OCI-M2 (cell line): ENCODE data around the gene HPCA.
"Not testable (repeated sequence)": the region's sequence is repeated elsewhere in the genome, so short reads cannot be mapped to it uniquely, and the experiment has no call there.

ENCODE experiments used
- DNase-seq: peaks from one replicate; lab custom pipeline; 2025; ENCODE audit not compliant: unreplicated experiment; lab: John Stamatoyannopoulos, UW

HPCA gene

DNA sequence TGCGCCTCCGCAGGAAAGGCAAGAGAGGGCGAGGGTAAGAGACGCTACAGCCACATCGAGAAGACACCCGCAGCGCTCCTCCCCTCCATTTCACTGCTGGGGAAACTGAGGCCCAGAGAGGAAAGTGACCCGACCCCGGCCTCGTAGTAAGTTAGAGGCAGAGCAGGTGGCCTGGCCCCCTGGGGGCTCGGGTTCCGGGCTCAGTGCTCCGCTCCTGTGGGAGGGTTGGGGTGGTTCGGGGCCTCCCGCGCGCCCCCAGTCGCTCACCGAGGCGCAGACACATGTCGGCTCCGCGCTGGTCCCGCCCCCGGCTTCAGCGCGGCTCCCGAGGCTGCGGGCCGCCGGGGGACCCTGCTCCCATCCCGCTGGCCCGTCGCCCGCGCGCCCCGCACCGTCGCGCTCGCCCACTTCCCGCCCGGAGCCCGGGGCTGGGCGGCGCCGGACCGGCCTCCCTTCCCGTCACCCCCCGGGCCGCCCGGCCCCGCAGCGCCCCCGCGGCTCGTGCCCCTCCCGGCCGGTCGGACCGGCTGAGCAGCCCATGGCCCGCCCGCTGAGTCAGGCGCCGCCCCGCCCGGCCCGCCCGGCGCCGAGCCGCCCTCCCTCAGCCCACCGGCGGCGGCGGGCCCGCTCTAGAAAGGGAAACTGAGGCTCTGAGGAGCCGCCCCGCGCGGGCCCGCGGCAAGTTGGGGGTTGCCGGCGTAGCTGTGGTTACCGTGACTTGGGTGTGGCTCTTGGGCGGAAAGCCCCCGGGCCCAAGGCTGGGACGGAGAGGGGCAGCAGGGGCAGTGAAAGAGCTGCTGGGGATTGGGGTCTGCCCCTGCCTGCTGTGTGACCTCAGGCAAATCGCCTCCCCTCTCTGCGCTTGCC is 14.9 kb downstream of the HPCA start, which contains the start of gene TMEM54:
Gene TMEM54 (minus strand): TSS at position 434 of the 867 bp plus-strand sequence. CDS start 151 bp downstream, at position 283.
- DNase-seq, result no peak

GRCh38 chr1:32901823-32902534 is 15.7 kb downstream of the HPCA start:
- DNase-seq, result no peak

DNA sequence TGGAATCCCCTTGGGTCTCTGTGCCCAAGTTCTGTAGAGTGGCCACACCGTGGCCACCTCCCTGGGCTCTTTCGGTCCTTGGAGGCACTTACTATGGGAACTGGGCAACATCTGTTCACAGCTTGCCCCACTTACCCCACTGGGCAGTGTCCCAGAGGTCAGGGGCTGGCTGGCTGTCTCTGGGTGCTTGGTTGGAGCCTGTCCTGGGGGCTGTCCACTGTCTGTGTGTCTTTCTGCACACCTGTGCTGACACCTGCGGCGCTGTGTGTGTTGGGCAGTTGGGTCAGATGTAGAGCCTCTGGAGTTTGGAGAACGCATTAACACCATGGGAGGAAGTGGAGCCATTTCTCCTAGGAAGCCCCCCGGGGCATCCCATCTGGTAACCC is 16.2 kb downstream of the HPCA start:
- DNase-seq, result no peak

DNA sequence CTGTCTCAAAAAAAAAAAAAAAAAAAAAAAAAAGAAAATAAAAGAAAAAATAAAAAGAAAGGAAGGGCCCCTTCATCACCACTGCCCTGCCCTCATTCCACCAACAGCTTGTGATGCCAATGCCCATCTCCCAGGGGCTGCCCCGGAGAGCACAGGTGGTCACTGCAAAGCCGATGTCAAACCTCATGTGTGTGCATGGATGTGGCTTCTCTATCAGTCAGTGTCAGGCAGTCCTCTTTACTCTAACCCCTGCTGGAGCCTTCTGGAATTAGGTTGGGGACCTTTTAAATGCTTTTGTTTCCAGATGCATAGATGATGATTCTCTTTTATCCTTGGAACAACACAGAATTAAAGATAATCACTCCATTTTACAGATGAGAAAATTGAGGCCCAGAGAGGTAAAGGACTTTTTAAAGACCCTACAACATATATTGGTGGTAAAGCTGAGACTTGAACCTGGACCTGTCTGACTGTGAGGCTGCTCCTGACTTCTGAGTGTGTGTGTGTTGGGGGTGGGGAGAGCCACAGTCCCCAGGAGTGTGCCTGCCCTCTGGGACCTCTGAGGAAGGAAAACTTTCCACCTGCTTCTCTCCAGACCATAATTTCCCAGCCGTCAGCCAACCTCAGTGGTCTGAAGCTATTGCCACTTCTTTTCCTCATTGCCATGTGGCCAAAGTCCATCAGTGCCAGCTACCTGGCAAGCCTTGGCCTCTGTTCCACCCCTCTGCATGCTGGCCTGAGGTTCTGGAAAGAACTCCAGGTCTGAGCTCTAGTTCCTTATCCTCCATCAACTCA is 17.9 kb downstream of the HPCA start:
- no peak for DNase-seq

DNA sequence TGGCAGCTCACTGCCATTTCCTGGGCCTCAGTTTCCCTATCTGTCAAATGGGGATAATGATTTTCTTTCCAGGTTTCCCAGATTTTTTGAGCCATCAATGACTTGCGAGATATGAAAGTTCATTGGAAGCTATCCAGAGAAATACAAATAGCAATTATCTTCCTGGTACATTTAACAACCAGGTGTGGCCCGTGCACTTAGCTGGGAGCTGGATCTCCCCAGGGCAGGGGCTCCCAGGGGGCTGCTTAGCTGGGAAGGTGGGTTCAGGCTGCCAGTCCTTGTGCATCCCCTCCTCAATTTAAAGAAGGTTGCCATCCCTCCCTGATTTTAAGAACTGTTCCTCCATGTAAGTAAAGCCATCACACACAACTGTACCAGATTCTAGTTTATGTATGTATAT is 18.5 kb downstream of the HPCA start:
- no peak for DNase-seq

GRCh38 chr1:32905588-32905987 is 19.3 kb downstream of the HPCA start:
- not testable (repeated sequence) for DNase-seq

DNA sequence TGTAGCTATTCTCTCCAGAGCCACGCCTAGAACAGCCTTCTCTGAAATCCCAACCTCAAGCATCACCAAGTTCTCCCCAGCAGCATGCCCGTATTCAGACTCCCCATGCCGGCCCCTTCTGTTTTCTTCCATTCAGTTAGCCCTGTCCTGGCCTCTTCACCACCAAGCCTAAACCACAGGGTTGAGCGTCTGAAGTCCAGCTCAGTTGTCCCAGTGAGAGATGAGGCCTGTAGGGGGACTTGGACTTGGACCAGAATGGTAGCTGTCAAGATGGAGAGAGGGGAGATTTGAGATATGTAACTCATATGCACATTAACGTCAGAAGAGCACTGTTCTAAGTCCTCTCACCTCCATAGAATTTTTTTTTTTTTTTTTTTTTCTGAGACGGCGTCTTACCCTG is 20.4 kb downstream of the HPCA start:
- DNase-seq, result no peak

DNA sequence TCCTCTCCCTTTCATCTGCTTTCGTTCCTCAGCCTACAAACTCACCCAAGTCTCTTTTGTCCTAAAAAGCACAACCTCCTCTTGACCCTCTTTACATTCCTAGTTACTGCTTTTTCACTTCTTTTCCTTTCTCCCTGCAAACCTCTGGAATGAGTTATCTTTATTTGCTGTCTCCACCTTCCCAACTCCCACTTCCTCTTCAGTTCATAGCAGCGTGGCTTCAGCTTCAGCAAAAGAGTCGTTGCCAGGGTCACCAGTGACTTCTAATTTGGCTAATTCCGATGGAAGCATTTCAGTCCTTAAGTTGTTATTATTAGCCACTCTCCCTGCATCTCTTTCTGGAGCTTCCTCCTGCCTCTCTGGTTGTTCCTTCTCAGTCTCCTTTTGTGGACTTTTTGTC is 21.1 kb downstream of the HPCA start:
- DNase-seq, result no peak

GRCh38 chr1:32910319-32910718 is 24.0 kb downstream of the HPCA start:
- no peak for DNase-seq

DNA sequence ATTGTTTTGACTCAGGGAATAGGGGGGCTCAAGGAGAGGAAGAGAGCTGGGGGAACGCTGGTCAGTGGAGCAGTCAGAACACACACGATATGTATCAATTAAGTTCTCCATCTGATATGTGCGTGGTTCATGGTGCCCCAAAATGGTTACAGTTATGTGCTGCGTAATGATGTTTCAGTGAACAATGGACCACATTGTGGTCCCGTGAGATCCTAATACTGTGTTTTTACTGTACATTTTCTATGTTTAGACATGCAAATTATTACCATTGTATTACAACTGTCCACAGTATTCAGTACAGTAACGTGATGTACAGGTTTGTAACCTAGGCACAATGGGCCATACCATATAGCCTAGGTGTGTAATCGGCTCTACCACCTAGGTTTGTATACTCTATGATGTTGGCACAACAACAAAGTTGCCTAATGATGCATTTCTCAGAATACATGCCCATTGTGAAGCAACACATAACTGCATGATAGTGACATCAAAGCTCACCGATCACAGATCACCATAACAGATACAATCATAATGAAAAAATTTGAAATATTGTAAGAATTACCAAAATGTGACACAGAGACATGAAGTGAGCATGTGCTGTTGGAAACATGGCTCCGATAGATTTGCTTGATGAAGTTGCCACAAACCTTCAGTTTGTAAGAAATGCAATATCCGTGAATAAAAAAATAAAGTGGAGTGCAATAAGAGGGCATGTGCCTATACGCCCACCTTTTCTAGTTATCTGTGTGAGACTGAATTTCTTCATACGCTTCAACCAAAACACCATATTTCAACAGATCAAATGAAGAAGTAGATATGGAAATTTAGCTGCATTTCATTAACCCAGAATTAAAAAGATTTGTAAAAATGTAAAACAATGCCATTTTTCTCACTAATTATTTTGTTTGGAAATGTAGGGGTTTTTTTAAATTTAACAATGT is 29.7 kb downstream of the HPCA start:
- no peak for DNase-seq

- DNase-seq, result no peak
Observed at GRCh38 chr1:32917521-32917920, 31.2 kb downstream of the HPCA start.

DNA sequence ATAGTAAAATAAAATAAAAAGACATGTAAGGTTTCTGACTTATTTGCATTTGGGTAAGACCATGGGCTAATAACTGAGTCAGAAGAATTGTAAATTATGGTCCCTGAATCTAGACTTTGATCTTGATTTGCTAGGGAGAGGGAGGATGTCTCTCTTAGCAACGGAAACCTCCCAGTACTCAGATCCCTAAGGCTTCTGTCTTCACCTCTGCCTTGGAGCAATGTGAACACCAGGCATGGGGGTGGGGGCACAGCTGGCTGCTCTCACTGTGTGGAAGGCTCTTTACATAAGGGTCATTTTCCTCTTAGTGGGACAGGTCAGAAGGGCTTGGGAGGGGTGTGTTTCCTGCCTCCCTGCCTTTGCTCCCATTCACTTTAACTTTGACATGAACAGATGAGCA is 31.9 kb downstream of the HPCA start:
- no peak for DNase-seq

DNA sequence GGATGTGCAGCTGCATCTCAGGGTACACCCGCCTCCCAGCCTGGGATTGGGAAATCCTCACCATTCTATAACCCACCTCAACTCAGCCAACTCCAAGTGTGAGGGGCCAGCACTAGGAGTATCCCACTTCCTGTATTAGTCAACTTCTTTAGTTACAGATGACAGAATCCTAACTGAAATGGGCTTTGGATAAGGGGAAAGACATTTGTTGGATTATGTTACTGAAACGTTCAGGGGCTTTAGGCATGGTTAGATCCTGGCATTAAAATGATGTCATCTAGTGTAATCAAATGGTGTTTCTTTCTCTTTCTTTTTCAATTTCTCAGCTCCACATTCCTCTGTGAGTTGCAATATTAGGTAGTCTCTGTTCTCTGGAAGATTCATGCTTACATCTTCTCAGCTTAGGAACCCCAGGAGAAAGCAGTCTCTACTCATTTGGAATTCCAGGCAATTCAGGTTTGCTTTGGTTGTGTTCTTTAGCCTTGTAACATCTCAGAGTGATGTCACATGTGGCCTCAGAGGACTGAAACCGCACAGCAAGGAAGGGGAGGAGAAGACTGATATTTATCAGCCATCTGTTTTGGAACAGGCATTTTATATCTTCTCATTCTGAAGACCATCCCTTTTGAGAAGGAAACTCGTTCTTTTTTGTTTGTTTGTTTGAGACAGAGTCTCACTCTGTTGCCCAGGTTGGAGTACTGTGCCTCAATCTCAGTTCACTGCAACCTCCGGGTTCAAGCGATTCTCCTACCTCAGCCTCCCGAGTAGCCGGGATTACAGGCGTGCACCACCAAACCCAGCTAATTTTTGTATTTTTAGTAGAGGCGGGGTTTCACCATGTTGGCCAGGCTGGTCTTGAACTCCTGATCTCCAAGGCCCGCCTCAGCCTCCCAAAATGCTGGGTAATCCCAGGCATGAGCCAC is 33.8 kb downstream of the HPCA start:
- no peak for DNase-seq

DNA sequence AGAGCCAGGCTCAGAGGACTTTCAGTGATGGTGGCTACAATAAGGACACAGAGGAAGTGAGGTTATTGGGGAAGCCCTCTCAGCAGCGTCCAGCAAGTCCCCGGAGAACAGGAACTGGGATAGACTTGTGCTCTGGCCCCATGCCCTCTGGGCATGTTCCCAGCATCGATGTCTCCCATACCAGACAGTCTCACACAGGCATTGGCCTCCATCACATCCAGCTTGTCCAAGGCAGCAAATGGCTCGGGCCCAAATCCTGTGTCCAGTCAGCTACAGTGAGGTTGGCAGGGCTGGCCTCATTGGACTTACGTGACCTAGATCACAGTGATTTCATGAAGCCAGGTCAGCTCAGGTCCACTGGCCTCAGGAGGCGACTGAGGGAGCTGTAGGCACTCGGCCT is 34.5 kb downstream of the HPCA start:
- DNase-seq, result no peak

- no peak for DNase-seq
Observed at GRCh38 chr1:32924881-32925344, 38.6 kb downstream of the HPCA start.

GRCh38 chr1:32925403-32926162 is 39.3 kb downstream of the HPCA start:
- no peak for DNase-seq

GRCh38 chr1:32926562-32926961 is 40.3 kb downstream of the HPCA start:
- DNase-seq, result no peak

GRCh38 chr1:32927441-32927840 is 41.1 kb downstream of the HPCA start:
- DNase-seq, result no peak

DNA sequence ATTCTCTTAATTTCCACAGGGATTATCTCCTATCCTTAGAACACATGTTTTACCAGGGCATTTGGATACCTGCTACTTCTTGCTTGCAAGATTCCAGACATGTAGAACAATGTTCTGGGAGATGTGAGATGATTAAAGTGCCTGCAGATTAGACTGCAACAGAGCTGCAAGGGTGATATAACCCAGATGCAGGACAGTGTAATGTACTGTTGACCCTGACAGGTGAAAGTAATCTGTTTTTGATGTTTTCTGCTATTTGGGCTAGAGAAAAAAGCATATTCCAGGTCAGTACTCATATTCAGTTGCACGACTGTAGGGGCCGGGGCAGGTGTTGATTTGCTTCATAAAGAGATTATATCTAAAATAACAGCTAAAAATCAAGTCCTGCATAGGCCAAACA is 42.0 kb downstream of the HPCA start:
- DNase-seq, result no peak
